Vagina (tissue), 2 donors: ENCODE measurements around the gene CTU1.

Experiments
- CTCF ChIP-seq, 3 experiments: fragments of 450-650 bp in 2 of 3; fragments of 200-600 bp in 1 of 3; sonication (generic) in 1 of 3; IDR thresholded peaks; one replicate each; pipeline ENCODE4 v1.5.1; 2017 to 2019; ENCODE audit warnings: antibody characterized with exemption in 3 of 3, mild to moderate bottlenecking in 2 of 3, moderate library complexity in 2 of 3
- POLR2A ChIP-seq, 2 donors: fragments of 450-650 bp; IDR thresholded peaks; one replicate each; pipeline ENCODE4 v1.6.1; 2017; ENCODE audit warnings: antibody characterized with exemption in 2 of 2, mild to moderate bottlenecking in 2 of 2, moderate library complexity in 2 of 2
- POLR2AphosphoS5 ChIP-seq, 2 donors: sonication (generic); formaldehyde crosslinking; IDR thresholded peaks; one replicate each; pipeline ENCODE4 v1.9.0; 2017; ENCODE audit warnings: antibody characterized with exemption in 2 of 2, mild to moderate bottlenecking in 2 of 2, low read depth in 1 of 2; ENCODE audit not compliant: insufficient read depth in 1 of 2

DNA sequence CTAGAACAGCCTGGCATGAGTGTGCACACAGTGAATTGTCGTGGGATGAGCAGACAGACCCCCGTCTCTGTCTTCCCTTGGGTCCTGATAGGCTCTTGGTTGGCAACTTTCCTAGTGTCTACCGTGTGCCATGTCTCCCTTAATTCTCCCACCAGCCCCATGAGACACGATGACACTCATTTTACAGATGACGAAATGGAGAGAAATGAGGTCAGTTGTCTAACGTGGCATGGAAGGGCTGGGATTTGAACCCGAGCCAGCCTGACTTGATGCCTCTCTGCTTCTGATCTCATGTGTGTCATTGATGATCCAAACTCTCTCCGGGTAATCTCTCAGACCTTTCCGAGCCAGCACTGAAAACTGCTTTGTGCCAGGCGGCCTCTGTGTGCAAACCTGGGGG lies 17.1 kb downstream of the CTU1 start:
- TF ChIP-seq CTCF (IDR thresholded peaks at IDR 0.05) (no peak), POLR2A (IDR thresholded peaks at IDR 0.05) (no peak), POLR2AphosphoS5 (IDR thresholded peaks at IDR 0.05; ENCODE audit: insufficient read depth in 1 of 2, low read depth in 1 of 2) (no peak)
